Activated naive CD8-positive, alpha-beta T cell treated with anti-CD3 and anti-CD28 coated beads for 36 hours (primary cell): Measurements from ENCODE around the gene MRPL51. TPM values are rescaled to one million over a fixed set of nuclear protein-coding genes. Genes with fewer than 3 reads are reported as not detected.

Experiments used
- DNase-seq: peaks from one replicate; pipeline ENCODE4 v3.0.0; 2021
- H3K27ac Mint-ChIP-seq: one replicate; pipeline ENCODE4 v1.8.0; 2022; ENCODE audit warnings: mild to moderate bottlenecking, moderate library complexity, mixed read lengths
- H3K27me3 Mint-ChIP-seq: one replicate; pipeline ENCODE4 v1.8.0; 2022; ENCODE audit warnings: mild to moderate bottlenecking, mixed read lengths
- H3K36me3 Mint-ChIP-seq: one replicate; pipeline ENCODE4 v1.8.0; 2021; ENCODE audit warnings: mild to moderate bottlenecking, mixed read lengths
- H3K4me1 Mint-ChIP-seq: one replicate; pipeline ENCODE4 v1.8.0; 2021; ENCODE audit warnings: mixed read lengths
- H3K4me3 Mint-ChIP-seq: one replicate; pipeline ENCODE4 v1.8.0; 2022; ENCODE audit warnings: mild to moderate bottlenecking, moderate library complexity, mixed read lengths
- H3K9me3 Mint-ChIP-seq: one replicate; pipeline ENCODE4 v1.8.0; 2022; ENCODE audit warnings: mixed read lengths
- total RNA-seq, 2 experiments: library from RNA; stranded (reverse); gene quantifications; one replicate each; pipeline ENCODE4 v1.2.3, GENCODE V29; 2021

MRPL51 gene
- total RNA-seq, 2 experiments from 2014 or later, result 311 to 312 TPM

GRCh38 chr12:6463216-6463615 is 29.8 kb downstream of the MRPL51 start:
- Mint-ChIP-seq H3K9me3 (peaks cover 5% of the 10 kb centered on the region), H3K4me1 (peaks cover 88% of the 10 kb centered on the region), H3K4me3 (peak overlapping the region; percentile 84), H3K27ac (peak overlapping the region; percentile 93), H3K36me3 (peaks cover 95% of the 10 kb centered on the region), H3K27me3 (no peaks in the 10 kb centered on the region)
- peak; percentile 30 for DNase-seq

DNA sequence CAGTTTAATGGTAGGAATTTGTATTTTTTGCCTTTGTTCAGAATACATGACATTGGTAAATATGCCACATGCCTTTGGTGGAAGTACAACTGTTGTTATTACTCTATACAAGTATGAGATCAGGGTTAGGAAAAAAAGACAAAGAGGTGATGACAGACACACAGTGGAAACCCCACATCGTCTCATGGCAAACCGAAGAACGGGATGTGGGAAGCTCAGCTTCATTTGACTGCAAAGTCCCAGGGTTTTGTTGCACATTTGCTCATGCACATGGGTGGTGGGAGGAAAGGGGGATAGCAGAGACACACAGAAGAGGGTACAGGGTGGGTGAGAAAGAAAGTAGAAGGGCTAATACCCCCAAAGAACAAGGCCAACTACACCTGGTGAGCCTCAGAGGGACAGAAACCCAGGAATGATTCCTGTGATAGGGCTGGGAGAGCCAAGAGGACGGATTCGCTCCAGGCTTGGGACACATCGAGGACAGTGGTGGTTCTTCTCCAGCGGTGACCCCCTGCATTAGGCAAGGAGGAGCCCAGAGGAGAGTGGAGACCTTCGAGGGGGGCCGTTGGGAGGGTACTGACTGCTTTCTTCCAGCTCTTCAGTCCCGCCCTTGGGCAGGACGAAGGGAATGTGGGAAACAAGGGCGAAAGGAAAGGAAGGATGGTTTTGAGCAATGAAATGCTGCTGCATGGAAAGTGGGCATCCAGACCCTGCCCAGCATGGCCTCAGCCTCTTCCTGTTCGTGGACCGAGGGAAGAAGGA is 30.6 kb downstream of the MRPL51 start:
- peak; percentile 63 for DNase-seq
- Mint-ChIP-seq H3K36me3 (peaks cover 95% of the 10 kb centered on the region), H3K27ac (peak overlapping the region; percentile 93), H3K27me3 (no peaks in the 10 kb centered on the region), H3K4me3 (peak overlapping the region; percentile 84), H3K4me1 (peaks cover 84% of the 10 kb centered on the region), H3K9me3 (peaks cover 5% of the 10 kb centered on the region)

GRCh38 chr12:6461401-6462233 is 31.4 kb downstream of the MRPL51 start:
- Mint-ChIP-seq H3K4me3 (peak overlapping the region; percentile 84), H3K36me3 (peaks cover 95% of the 10 kb centered on the region)

DNA sequence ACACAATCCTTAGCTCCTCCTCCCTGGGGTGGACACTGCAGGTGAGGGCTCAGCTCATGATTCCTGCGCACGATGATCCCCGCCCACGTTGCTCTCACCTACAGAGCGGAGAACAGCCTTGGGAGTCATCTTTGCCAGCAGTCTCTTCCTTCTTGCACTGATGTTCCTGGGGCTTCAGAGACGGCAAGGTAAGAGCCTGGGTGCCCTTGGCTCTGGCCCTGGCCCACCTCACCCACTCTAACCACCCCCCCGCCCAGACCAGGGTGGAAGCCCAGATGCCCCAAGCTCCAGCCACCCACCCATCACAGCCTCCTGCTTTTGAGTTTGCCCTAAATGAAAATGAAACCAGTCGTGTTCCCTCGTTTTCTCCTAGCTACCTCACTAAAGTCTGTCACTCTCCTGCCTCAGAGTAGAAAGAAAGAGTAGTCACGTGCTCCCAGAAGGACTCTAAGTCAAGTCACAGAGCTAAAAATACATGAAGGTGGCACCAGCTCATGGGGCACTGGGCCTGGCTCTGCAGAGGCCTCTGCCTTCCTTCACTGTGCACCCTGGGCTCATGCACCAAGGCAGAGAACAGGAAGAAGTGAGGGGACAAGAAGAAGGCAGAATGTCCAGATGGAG is 32.2 kb downstream of the MRPL51 start:
- Mint-ChIP-seq H3K9me3 (no peaks in the 10 kb centered on the region), H3K27me3 (no peaks in the 10 kb centered on the region), H3K27ac (peak overlapping the region; percentile 93), H3K4me1 (peaks cover 83% of the 10 kb centered on the region), H3K36me3 (peaks cover 95% of the 10 kb centered on the region), H3K4me3 (peak overlapping the region; percentile 84)
- DNase-seq, result peak; percentile 52

More at GRCh38 chr12:6461401-6462233, 31.4 kb downstream of the MRPL51 start:
- H3K4me1 Mint-ChIP-seq, result peaks cover 84% of the 10 kb centered on the region
- H3K27ac Mint-ChIP-seq, result peak overlapping the region; percentile 93
- no peaks in the 10 kb centered on the region for H3K27me3 Mint-ChIP-seq
- no peaks in the 10 kb centered on the region for H3K9me3 Mint-ChIP-seq
- peak; percentile 87 for DNase-seq

- no peak for DNase-seq
- Mint-ChIP-seq H3K4me3 (peak overlapping the region; percentile 53), H3K27ac (peak overlapping the region; percentile 85), H3K9me3 (no peaks in the 10 kb centered on the region), H3K36me3 (peaks cover 93% of the 10 kb centered on the region), H3K27me3 (no peaks in the 10 kb centered on the region), H3K4me1 (peaks cover 83% of the 10 kb centered on the region)
Measured at GRCh38 chr12:6459004-6459337, 34.1 kb downstream of the MRPL51 start.

- H3K4me1 Mint-ChIP-seq, result peaks cover 82% of the 10 kb centered on the region
- peak overlapping the region; percentile 53 for H3K4me3 Mint-ChIP-seq
- no peaks in the 10 kb centered on the region for H3K27me3 Mint-ChIP-seq
- H3K27ac Mint-ChIP-seq, result peak overlapping the region; percentile 85
- no peak for DNase-seq
- H3K9me3 Mint-ChIP-seq, result no peaks in the 10 kb centered on the region
- H3K36me3 Mint-ChIP-seq, result peaks cover 95% of the 10 kb centered on the region
Measured at GRCh38 chr12:6458281-6459003, 34.6 kb downstream of the MRPL51 start.

DNA sequence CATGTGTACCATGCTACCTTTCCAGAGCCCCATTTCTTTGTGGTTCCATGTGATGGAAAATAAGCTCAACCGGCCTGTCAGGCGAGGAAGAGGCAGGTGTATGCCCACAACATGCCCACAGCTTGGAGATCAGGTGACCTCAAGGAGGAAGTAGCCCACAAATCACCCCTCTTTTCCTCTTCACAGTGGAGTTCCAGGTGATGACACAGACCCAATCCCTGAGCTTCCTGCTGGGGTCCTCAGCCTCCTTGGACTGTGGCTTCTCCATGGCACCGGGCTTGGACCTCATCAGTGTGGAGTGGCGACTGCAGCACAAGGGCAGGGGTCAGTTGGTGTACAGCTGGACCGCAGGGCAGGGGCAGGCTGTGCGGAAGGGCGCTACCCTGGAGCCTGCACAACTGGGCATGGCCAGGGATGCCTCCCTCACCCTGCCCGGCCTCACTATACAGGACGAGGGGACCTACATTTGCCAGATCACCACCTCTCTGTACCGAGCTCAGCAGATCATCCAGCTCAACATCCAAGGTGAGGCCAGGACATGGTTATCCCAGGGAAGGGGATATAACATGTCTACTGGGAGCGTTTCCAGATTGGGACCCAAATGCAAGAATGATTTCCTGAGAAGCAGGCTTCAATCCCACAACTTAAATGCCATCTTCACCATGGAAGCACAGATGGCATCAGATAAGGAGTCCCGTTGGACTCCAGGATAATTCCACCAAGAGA is 35.7 kb downstream of the MRPL51 start:
- no peak for DNase-seq
- H3K4me3 Mint-ChIP-seq, result peak overlapping the region; percentile 11
- peak overlapping the region; percentile 99 for H3K27ac Mint-ChIP-seq
- H3K36me3 Mint-ChIP-seq, result peaks cover 95% of the 10 kb centered on the region
- no peaks in the 10 kb centered on the region for H3K9me3 Mint-ChIP-seq
- peaks cover 75% of the 10 kb centered on the region for H3K4me1 Mint-ChIP-seq
- no peaks in the 10 kb centered on the region for H3K27me3 Mint-ChIP-seq

- H3K27ac Mint-ChIP-seq, result peak overlapping the region; percentile 99
- peaks cover 67% of the 10 kb centered on the region for H3K4me1 Mint-ChIP-seq
- peaks cover 2% of the 10 kb centered on the region for H3K9me3 Mint-ChIP-seq
- no peaks in the 10 kb centered on the region for H3K27me3 Mint-ChIP-seq
- DNase-seq, result no peak
- H3K4me3 Mint-ChIP-seq, result peak overlapping the region; percentile 96
- H3K36me3 Mint-ChIP-seq, result peaks cover 89% of the 10 kb centered on the region
Measured at GRCh38 chr12:6452944-6453630, 40.0 kb downstream of the MRPL51 start.

- peak overlapping the region; percentile 96 for H3K4me3 Mint-ChIP-seq
- peak overlapping the region; percentile 99 for H3K27ac Mint-ChIP-seq
- H3K4me1 Mint-ChIP-seq, result peaks cover 72% of the 10 kb centered on the region
- H3K36me3 Mint-ChIP-seq, result peaks cover 89% of the 10 kb centered on the region
- peaks cover 2% of the 10 kb centered on the region for H3K9me3 Mint-ChIP-seq
- no peak for DNase-seq
- H3K27me3 Mint-ChIP-seq, result no peaks in the 10 kb centered on the region
Measured at GRCh38 chr12:6452245-6452943, 40.7 kb downstream of the MRPL51 start.

GRCh38 chr12:6451348-6452244 is 41.5 kb downstream of the MRPL51 start, which contains the start of gene TAPBPL:
TSS of gene TAPBPL (plus strand) at chr12:6452042. CDS start at chr12:6452249, 207 bp downstream.
- H3K27ac Mint-ChIP-seq, result peak within 1 kb of the TSS; percentile 99
- peaks cover 2% of the 10 kb centered on the region for H3K9me3 Mint-ChIP-seq
- H3K27me3 Mint-ChIP-seq, result no peaks in the 10 kb centered on the region
- H3K4me3 Mint-ChIP-seq, result peak within 1 kb of the TSS; percentile 96
- DNase-seq, result peak; percentile 85
- H3K36me3 Mint-ChIP-seq, result peaks cover 89% of the 10 kb centered on the region
- H3K4me1 Mint-ChIP-seq, result peaks cover 70% of the 10 kb centered on the region

DNA sequence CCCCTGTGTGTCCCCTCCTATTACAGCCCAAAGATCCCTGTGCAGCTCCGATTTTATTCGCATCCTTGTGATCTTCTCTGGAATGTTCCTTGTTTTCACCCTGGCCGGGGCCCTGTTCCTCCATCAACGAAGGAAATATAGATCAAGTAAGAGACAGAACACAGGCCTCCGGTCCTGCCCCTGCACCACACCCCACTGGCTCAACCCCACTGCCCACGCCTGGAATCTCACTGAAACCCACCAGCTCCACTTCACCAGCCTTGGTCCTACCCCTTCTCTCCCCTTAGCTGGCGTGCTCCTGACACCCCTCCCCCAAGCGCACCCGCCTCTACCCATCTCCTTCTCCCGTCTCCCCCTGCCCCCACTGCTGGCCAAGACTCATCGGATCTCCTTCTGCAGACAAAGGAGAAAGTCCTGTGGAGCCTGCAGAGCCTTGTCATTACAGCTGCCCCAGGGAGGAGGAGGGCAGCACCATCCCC is 42.2 kb downstream of the MRPL51 start:
- peak overlapping the region; percentile 99 for H3K27ac Mint-ChIP-seq
- DNase-seq, result no peak
- H3K36me3 Mint-ChIP-seq, result peaks cover 89% of the 10 kb centered on the region
- H3K4me3 Mint-ChIP-seq, result peak overlapping the region; percentile 96
- no peaks in the 10 kb centered on the region for H3K27me3 Mint-ChIP-seq
- H3K9me3 Mint-ChIP-seq, result peaks cover 2% of the 10 kb centered on the region
- H3K4me1 Mint-ChIP-seq, result peaks cover 64% of the 10 kb centered on the region
